WTC11 (cell line): ENCODE results near the gene CACNA1D. TPM values are rescaled to one million over a fixed set of nuclear protein-coding genes. Genes with fewer than 3 reads are reported as not detected.

Source experiments
- ATAC-seq: fragments of 200-7000 bp; cut with Tn5 transposase; 2 replicates; pipeline ENCODE4 v1.10.0; 2021; ENCODE audit warnings: mild to moderate bottlenecking, moderate library complexity
- CTCF ChIA-PET: fragments of 300-600 bp; sonication (Branson Sonifier 250); formaldehyde crosslinking; loops from one replicate; lab custom pipeline; 2021; ENCODE audit warnings: antibody characterized with exemption; lab: Charles Lee
- POLR2A ChIA-PET: fragments of 350-600 bp; sonication (Branson Sonifier 250); formaldehyde crosslinking; loops from one replicate; lab custom pipeline; 2021; ENCODE audit warnings: antibody characterized with exemption; lab: Charles Lee
- DNase-seq: peaks from one replicate; pipeline ENCODE4 v3.0.0; 2021; ENCODE audit warnings: low spot score
- H3K27ac Mint-ChIP-seq: 2 replicates; pipeline ENCODE4 v1.8.0; 2021; ENCODE audit warnings: mixed read lengths
- H3K27me3 Mint-ChIP-seq: 2 replicates; pipeline ENCODE4 v1.8.0; 2021; ENCODE audit warnings: low read depth, mild to moderate bottlenecking, moderate library complexity, mixed read lengths
- H3K36me3 Mint-ChIP-seq: 2 replicates; pipeline ENCODE4 v1.8.0; 2021; ENCODE audit warnings: mixed read lengths
- H3K4me1 Mint-ChIP-seq: 2 replicates; pipeline ENCODE4 v1.8.0; 2022; ENCODE audit warnings: mixed read lengths
- H3K4me3 Mint-ChIP-seq: 2 replicates; pipeline ENCODE4 v1.8.0; 2021; ENCODE audit warnings: mild to moderate bottlenecking, moderate library complexity, mixed read lengths
- H3K9me3 Mint-ChIP-seq: 2 replicates; pipeline ENCODE4 v1.8.0; 2021; ENCODE audit warnings: mixed read lengths
- CBFB ChIP-seq: sonication (generic); formaldehyde crosslinking; IDR thresholded peaks from 2 replicates; pipeline ENCODE4 v1.8.1; 2022; ENCODE audit warnings: mild to moderate bottlenecking, low read depth, missing genetic modification reagents
- ESRRA ChIP-seq: sonication (generic); formaldehyde crosslinking; IDR thresholded peaks from 2 replicates; pipeline ENCODE4 v1.8.1; 2022; ENCODE audit warnings: mild to moderate bottlenecking, missing genetic modification reagents, borderline replicate concordance
- ETV6 ChIP-seq: sonication (generic); formaldehyde crosslinking; IDR thresholded peaks from 2 replicates; pipeline ENCODE4 v1.8.1; 2022; ENCODE audit warnings: mild to moderate bottlenecking, missing genetic modification reagents
- GABPB1 ChIP-seq: sonication (generic); formaldehyde crosslinking; IDR thresholded peaks from 2 replicates; pipeline ENCODE4 v1.8.1; 2023; ENCODE audit warnings: mild to moderate bottlenecking, missing genetic modification reagents
- HMGA2 ChIP-seq: fragments of 250-450 bp; sonication (Bioruptor Pico); IDR thresholded peaks from 2 replicates; pipeline ENCODE4 v1.4.0; 2021; ENCODE audit warnings: mild to moderate bottlenecking, moderate library complexity
- KAT7 ChIP-seq: sonication (generic); formaldehyde crosslinking; IDR thresholded peaks from 2 replicates; pipeline ENCODE4 v1.8.1; 2023; ENCODE audit warnings: missing genetic modification reagents, mild to moderate bottlenecking, borderline replicate concordance
- NFE2L1 ChIP-seq: sonication (generic); formaldehyde crosslinking; IDR thresholded peaks from 2 replicates; pipeline ENCODE4 v1.8.1; 2023; ENCODE audit warnings: missing genetic modification reagents
- OVOL2 ChIP-seq: fragments of 250-450 bp; sonication (Bioruptor Pico); IDR thresholded peaks from 2 replicates; pipeline ENCODE4 v1.9.0; 2021; ENCODE audit warnings: mild to moderate bottlenecking, borderline replicate concordance
- RELA ChIP-seq: sonication (generic); formaldehyde crosslinking; IDR thresholded peaks from 2 replicates; pipeline ENCODE4 v1.8.1; 2022; ENCODE audit warnings: missing genetic modification reagents, mild to moderate bottlenecking, borderline replicate concordance
- TEAD1 ChIP-seq: sonication (generic); formaldehyde crosslinking; IDR thresholded peaks from 2 replicates; pipeline ENCODE4 v1.8.0; 2022; ENCODE audit warnings: mild to moderate bottlenecking, missing genetic modification reagents
- ZBTB43 ChIP-seq: sonication (generic); formaldehyde crosslinking; IDR thresholded peaks from 2 replicates; pipeline ENCODE4 v1.8.1; 2023; ENCODE audit warnings: mild to moderate bottlenecking, missing genetic modification reagents
- ZNF263 ChIP-seq: sonication (generic); formaldehyde crosslinking; IDR thresholded peaks from 2 replicates; pipeline ENCODE4 v1.8.1; 2022; ENCODE audit warnings: low read depth, mild to moderate bottlenecking, moderate library complexity, missing genetic modification reagents
- ZNF317 ChIP-seq: sonication (generic); formaldehyde crosslinking; IDR thresholded peaks from 2 replicates; pipeline ENCODE4 v1.8.1; 2023; ENCODE audit warnings: low read depth, mild to moderate bottlenecking, moderate library complexity, missing genetic modification reagents, borderline replicate concordance
- ZNF423 ChIP-seq: fragments of 250-450 bp; sonication (Bioruptor Pico); IDR thresholded peaks from 2 replicates; pipeline ENCODE4 v2.1.2; 2022; ENCODE audit warnings: mild to moderate bottlenecking, moderate library complexity
- ZNF671 ChIP-seq: fragments of 250-450 bp; sonication (Bioruptor Pico); IDR thresholded peaks from 2 replicates; pipeline ENCODE4 v1.8.0; 2021; ENCODE audit warnings: mild to moderate bottlenecking
- total RNA-seq: library from RNA; stranded (reverse); gene quantifications from 3 replicates; pipeline ENCODE4 v1.2.3, GENCODE V29; 2021
- TF ChIP-seq, protein P1 (sequence below): fragments of 250-450 bp; sonication (Bioruptor Pico); IDR thresholded peaks from 2 replicates; pipeline ENCODE4 v1.8.0; 2021; ENCODE audit warnings: mild to moderate bottlenecking
- TF ChIP-seq, protein P2 (sequence below): sonication (generic); formaldehyde crosslinking; IDR thresholded peaks from 2 replicates; pipeline ENCODE4 v1.8.0; 2022; ENCODE audit warnings: mild to moderate bottlenecking, missing genetic modification reagents
- TF ChIP-seq, protein P3 (sequence below): sonication (generic); formaldehyde crosslinking; IDR thresholded peaks from 2 replicates; pipeline ENCODE4 v1.8.0; 2022; ENCODE audit warnings: mild to moderate bottlenecking, missing genetic modification reagents
- TF ChIP-seq, protein P4 (sequence below): sonication (generic); formaldehyde crosslinking; IDR thresholded peaks from 2 replicates; pipeline ENCODE4 v1.8.1; 2023; ENCODE audit warnings: mild to moderate bottlenecking, missing genetic modification reagents

CACNA1D gene
- total RNA-seq, 1 experiment from 2014 or later = 2.3 TPM

DNA sequence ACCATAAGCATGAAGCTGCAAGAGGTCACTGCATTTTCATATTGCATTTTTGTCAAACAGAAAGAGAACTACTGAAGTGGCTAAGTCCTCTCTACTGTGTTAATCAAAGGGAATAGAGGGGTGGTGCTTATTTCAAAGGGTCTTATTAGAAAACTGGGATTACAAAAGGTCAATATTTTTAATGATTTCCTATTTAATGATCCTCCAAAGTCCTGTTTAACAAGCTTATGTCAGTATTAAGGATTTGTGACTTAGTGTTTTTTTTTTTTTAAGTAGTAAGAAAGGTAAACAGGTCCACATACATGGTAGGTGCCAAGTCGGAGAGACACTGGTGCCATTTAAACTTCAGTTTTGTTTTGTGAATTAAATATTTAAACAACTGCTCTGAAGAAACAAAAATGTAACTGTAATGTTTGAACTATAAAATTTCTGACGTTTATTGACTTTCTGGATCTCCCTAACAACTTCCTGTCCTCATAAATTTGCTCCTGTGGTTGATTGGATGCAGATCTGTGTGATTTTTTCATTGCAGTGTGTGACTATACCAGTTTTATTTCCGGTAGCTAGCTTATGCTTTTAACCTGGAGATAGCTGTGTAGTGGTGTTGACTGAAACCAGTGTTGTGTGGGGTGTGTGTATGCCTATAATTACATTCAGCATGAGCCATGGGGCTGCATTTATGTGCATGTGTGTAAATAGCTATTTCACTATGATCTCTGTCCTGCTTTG, 8.6 kb upstream of the CACNA1D start:
- Mint-ChIP-seq H3K9me3 (no peaks in the 10 kb centered on the region), H3K4me1 (no peaks in the 10 kb centered on the region), H3K4me3 (no peak overlapping the region), H3K27me3 (peaks cover 47% of the 10 kb centered on the region), H3K36me3 (no peaks in the 10 kb centered on the region), H3K27ac (no peak overlapping the region)
- CTCF ChIA-PET = no interaction called here
- DNase-seq = no peak
- POLR2A ChIA-PET = no interaction called here
- TF ChIP-seq HMGA2 (CRISPR knock-in tag) = no peak
- TF ChIP-seq OVOL2 = no peak
- no peak for TF ChIP-seq ZNF671 (CRISPR knock-in tag)
- no peak for TF ChIP-seq TEAD1 (CRISPR knock-in tag)
- no peak for TF ChIP-seq ZNF423 (CRISPR knock-in tag)
- TF ChIP-seq NFE2L1 (CRISPR knock-in tag) = no peak
- ATAC-seq = no peak

DNA sequence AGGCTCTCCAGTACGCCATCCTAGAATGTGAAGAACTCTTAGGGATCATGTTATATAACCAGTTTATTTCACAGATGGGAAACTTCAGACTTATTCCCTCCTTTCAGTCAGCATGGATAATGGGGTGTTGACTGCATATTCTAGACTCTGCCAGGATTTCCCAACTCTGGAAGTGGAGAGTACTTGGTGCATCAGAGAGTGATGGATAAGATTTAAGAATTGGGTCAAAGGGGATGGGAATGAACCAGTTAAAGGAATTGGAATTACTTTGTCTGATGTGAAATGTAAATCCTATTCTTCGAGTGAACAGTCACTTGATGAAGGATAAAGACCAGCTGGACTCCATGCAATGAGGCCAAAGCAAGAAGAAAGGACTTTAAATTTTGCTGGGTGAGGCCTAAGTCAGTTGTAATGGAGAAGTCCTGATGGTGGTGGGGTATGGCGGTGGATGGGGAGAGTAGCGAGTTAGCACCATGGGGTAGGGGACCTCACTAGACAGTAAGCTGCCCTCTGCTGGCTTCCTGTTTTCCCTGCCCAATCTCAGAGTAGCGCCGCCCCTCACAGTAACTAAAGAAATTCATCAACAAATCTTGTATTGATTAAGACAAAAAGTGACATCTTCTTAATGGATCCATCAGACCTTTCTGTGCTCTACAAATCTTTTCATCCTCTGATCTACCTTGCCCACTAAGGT, 7.3 kb upstream of the CACNA1D start:
- POLR2A ChIA-PET = interaction anchor here (0.6 kb wide), 1 partner anchor 35 kb away, joined by 3 read pairs; no protein-coding TSS in a partner anchor
- Mint-ChIP-seq H3K27me3 (peaks cover 60% of the 10 kb centered on the region), H3K27ac (no peak overlapping the region), H3K36me3 (no peaks in the 10 kb centered on the region), H3K9me3 (no peaks in the 10 kb centered on the region), H3K4me1 (no peaks in the 10 kb centered on the region), H3K4me3 (no peak overlapping the region)
- CTCF ChIA-PET = interaction anchor here (0.7 to 1.1 kb wide), 2 partner anchors 112 to 177 kb away, joined by 3 to 8 read pairs; no protein-coding TSS in a partner anchor
- ATAC-seq (peak; percentile 90), DNase-seq (no peak)
- TF ChIP-seq, protein P1, sequence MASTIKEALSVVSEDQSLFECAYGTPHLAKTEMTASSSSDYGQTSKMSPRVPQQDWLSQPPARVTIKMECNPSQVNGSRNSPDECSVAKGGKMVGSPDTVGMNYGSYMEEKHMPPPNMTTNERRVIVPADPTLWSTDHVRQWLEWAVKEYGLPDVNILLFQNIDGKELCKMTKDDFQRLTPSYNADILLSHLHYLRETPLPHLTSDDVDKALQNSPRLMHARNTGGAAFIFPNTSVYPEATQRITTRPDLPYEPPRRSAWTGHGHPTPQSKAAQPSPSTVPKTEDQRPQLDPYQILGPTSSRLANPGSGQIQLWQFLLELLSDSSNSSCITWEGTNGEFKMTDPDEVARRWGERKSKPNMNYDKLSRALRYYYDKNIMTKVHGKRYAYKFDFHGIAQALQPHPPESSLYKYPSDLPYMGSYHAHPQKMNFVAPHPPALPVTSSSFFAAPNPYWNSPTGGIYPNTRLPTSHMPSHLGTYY = no peak
- TF ChIP-seq ETV6 (CRISPR knock-in tag) (no peak), CBFB (CRISPR knock-in tag) (no peak), ZNF317 (CRISPR knock-in tag) (no peak), ESRRA (CRISPR knock-in tag) (no peak)
- TF ChIP-seq, protein P2, sequence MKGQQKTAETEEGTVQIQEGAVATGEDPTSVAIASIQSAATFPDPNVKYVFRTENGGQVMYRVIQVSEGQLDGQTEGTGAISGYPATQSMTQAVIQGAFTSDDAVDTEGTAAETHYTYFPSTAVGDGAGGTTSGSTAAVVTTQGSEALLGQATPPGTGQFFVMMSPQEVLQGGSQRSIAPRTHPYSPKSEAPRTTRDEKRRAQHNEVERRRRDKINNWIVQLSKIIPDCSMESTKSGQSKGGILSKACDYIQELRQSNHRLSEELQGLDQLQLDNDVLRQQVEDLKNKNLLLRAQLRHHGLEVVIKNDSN = no peak

- peaks cover 71% of the 10 kb centered on the region for H3K27me3 Mint-ChIP-seq
- DNase-seq (no peak), ATAC-seq (no peak)
- ChIA-PET CTCF (no interaction called here), POLR2A (no interaction called here)
- no peaks in the 10 kb centered on the region for H3K36me3 Mint-ChIP-seq
- H3K4me1 Mint-ChIP-seq = peaks cover 5% of the 10 kb centered on the region
- H3K9me3 Mint-ChIP-seq = no peaks in the 10 kb centered on the region
- TF ChIP-seq, protein P3, sequence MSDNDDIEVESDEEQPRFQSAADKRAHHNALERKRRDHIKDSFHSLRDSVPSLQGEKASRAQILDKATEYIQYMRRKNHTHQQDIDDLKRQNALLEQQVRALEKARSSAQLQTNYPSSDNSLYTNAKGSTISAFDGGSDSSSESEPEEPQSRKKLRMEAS (CRISPR knock-in tag) = no peak
- TF ChIP-seq GABPB1 = no peak
- TF ChIP-seq KAT7 (CRISPR knock-in tag) = no peak
- no peak for TF ChIP-seq ZBTB43
- TF ChIP-seq, protein P4, sequence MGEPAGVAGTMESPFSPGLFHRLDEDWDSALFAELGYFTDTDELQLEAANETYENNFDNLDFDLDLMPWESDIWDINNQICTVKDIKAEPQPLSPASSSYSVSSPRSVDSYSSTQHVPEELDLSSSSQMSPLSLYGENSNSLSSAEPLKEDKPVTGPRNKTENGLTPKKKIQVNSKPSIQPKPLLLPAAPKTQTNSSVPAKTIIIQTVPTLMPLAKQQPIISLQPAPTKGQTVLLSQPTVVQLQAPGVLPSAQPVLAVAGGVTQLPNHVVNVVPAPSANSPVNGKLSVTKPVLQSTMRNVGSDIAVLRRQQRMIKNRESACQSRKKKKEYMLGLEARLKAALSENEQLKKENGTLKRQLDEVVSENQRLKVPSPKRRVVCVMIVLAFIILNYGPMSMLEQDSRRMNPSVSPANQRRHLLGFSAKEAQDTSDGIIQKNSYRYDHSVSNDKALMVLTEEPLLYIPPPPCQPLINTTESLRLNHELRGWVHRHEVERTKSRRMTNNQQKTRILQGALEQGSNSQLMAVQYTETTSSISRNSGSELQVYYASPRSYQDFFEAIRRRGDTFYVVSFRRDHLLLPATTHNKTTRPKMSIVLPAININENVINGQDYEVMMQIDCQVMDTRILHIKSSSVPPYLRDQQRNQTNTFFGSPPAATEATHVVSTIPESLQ = no peak
- TF ChIP-seq ZNF263 (CRISPR knock-in tag) = no peak
- no peak for TF ChIP-seq RELA (CRISPR knock-in tag)
- no peak overlapping the region for H3K27ac Mint-ChIP-seq
- no peak overlapping the region for H3K4me3 Mint-ChIP-seq
These were observed 5.0 kb upstream of the CACNA1D start for GRCh38 chr3:53489386-53489785.
